ENCODE data around the gene KLK13. TPM values are rescaled to one million over a fixed set of nuclear protein-coding genes. Genes with fewer than 3 reads are reported as not detected.

The KLK13 gene
- polyA plus RNA-seq, 3 donors: not detected

DNA sequence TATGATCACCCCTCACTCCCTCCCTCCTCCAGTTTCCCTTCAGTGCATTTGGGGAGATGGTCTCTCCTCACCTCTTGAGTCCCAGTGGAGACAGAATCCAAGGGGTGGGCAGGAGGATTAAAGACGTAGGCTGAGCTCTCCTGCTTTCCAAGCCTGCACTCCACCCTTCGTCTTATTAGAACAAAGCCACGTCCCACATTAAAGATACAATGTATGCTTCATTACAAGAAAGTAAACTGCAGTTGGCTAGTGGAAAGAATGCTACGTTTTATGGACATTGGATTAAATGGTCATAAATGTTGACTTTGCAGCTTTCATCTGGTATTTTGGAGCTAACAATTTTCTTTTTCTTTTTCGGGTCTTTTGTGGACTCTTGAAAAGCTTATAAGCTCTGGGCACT lies 37.0 kb downstream of the KLK13 start:
- peaks cover 0 to 5% (median 0%) of the 10 kb centered on the region in 7 donors for H3K9me3 Mint-ChIP-seq
- WGBS (ENCODE audit: insufficient coverage): 83% methylated on average over 1 of the region's 5 CpGs
- no peaks in the 10 kb centered on the region for H3K36me3 Mint-ChIP-seq
- Histone ChIP-seq H3K4me2 (replicated peaks; ENCODE audit: extremely low read depth, low read length, poor library complexity, severe bottlenecking) (no peak overlapping the region), H3K9me3 (replicated peaks in 1 of 2; ENCODE audit: control insufficient read depth in 1 of 2, insufficient read depth in 1 of 2, low read length in 2 of 2) (no peaks in the 10 kb centered on the region), H3K4me3 (replicated peaks in 1 of 3; ENCODE audit: low read depth in 2 of 3, low read length in 3 of 3) (no peak overlapping the region), H3K79me2 (ENCODE audit: insufficient read depth, low read length) (no peaks in the 10 kb centered on the region), H3K9ac (ENCODE audit: insufficient read depth, low read length, poor library complexity, severe bottlenecking) (no peak overlapping the region), H3K36me3 (replicated peaks in 1 of 2; ENCODE audit: control insufficient read depth in 1 of 2, insufficient read depth in 2 of 2, low read length in 2 of 2) (no peaks in the 10 kb centered on the region), H3K27me3 (ENCODE audit: control insufficient read depth in 2 of 2, insufficient read depth in 2 of 2, low read length in 2 of 2) (peaks cover 0 to 3% of the 10 kb centered on the region in 2 donors), H3K4me1 (ENCODE audit: control insufficient read depth in 1 of 2, insufficient read depth in 2 of 2, low read length in 2 of 2) (no peaks in the 10 kb centered on the region), H4K20me1 (ENCODE audit: insufficient read depth, low read length) (no peaks in the 10 kb centered on the region), H3K27ac (ENCODE audit: low read depth in 1 of 2, low read length in 2 of 2) (no peak overlapping the region), H2AFZ (ENCODE audit: insufficient read depth, low read depth, low read length, poor library complexity, severe bottlenecking) (no peak overlapping the region)
- TF ChIP-seq, protein P1, sequence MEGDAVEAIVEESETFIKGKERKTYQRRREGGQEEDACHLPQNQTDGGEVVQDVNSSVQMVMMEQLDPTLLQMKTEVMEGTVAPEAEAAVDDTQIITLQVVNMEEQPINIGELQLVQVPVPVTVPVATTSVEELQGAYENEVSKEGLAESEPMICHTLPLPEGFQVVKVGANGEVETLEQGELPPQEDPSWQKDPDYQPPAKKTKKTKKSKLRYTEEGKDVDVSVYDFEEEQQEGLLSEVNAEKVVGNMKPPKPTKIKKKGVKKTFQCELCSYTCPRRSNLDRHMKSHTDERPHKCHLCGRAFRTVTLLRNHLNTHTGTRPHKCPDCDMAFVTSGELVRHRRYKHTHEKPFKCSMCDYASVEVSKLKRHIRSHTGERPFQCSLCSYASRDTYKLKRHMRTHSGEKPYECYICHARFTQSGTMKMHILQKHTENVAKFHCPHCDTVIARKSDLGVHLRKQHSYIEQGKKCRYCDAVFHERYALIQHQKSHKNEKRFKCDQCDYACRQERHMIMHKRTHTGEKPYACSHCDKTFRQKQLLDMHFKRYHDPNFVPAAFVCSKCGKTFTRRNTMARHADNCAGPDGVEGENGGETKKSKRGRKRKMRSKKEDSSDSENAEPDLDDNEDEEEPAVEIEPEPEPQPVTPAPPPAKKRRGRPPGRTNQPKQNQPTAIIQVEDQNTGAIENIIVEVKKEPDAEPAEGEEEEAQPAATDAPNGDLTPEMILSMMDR (IDR thresholded peaks at IDR 0.05): no peak
- H3K27ac Mint-ChIP-seq: no peak overlapping the region
- no peak overlapping the region for H3K4me3 Mint-ChIP-seq
- no peaks in the 10 kb centered on the region for H3K4me1 Mint-ChIP-seq
- intact Hi-C loops (cut with micrococcal nuclease): no loop called here
- DNase-seq: no peak
- peaks cover 15 to 39% (median 20%) of the 10 kb centered on the region in 3 donors for H3K27me3 Mint-ChIP-seq (ENCODE audit: low read depth in 3 of 3)

DNA sequence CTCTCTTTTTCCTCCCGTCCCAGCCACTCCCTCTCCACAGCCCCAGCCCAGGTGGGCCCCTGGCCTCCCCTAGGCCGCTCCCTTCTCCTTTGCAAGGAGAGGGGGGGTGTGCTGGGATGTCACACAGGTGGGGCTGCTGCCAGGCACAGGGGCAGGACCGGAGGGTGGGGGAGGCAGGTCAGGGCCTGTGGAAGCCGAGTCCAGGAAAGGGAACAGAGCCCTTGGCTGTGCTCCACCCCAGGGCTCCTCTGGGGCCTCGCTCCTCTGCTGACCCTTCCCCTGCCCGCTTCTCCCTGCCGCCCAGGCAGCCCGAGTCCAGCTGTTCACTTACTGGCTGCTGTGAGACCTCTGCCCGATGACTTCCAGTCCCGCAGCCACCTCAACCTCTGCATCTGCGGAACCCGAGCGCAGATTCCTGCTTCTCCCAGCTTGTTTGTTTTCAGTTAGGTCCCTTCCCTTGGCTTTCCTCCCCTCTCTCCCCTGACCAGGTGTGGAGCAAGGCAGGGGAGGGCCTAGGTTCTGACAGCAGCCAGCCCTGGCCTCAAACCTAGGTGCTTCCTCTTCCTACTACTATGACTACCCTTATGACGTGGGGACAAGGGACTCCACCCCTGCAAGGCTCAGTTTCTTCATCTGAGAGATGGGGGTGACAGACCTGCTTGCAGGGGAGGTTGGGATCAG lies 37.6 kb downstream of the KLK13 start:
- TF ChIP-seq, protein P1 (IDR thresholded peaks at IDR 0.05): no peak
- Mint-ChIP-seq H3K9me3 (peaks cover 0 to 5% (median 0%) of the 10 kb centered on the region in 7 donors), H3K27ac (no peak overlapping the region), H3K4me1 (no peaks in the 10 kb centered on the region), H3K4me3 (no peak overlapping the region), H3K27me3 (ENCODE audit: low read depth in 3 of 3) (peaks cover 18 to 44% (median 24%) of the 10 kb centered on the region in 3 donors), H3K36me3 (no peaks in the 10 kb centered on the region)
- intact Hi-C loops (cut with micrococcal nuclease): no loop called here
- H3K36me3 ChIP-seq (replicated peaks in 1 of 2; ENCODE audit: control insufficient read depth in 1 of 2, insufficient read depth in 2 of 2, low read length in 2 of 2): no peaks in the 10 kb centered on the region
- H3K4me3 ChIP-seq (replicated peaks in 1 of 3; ENCODE audit: low read depth in 2 of 3, low read length in 3 of 3): no peak overlapping the region
- WGBS (ENCODE audit: insufficient coverage): 67% methylated on average over 10 of the region's 14 CpGs
- no peak for DNase-seq
- H3K27ac ChIP-seq (ENCODE audit: low read depth in 1 of 2, low read length in 2 of 2): no peak overlapping the region
- peaks cover 0 to 5% of the 10 kb centered on the region in 2 donors for H3K27me3 ChIP-seq (ENCODE audit: control insufficient read depth in 2 of 2, insufficient read depth in 2 of 2, low read length in 2 of 2)
- no peak overlapping the region for H3K4me2 ChIP-seq (replicated peaks; ENCODE audit: extremely low read depth, low read length, poor library complexity, severe bottlenecking)
- no peak overlapping the region for H2AFZ ChIP-seq (ENCODE audit: insufficient read depth, low read depth, low read length, poor library complexity, severe bottlenecking)
- no peaks in the 10 kb centered on the region for H4K20me1 ChIP-seq (ENCODE audit: insufficient read depth, low read length)
- H3K79me2 ChIP-seq (ENCODE audit: insufficient read depth, low read length): no peaks in the 10 kb centered on the region
- H3K9me3 ChIP-seq (replicated peaks in 1 of 2; ENCODE audit: control insufficient read depth in 1 of 2, insufficient read depth in 1 of 2, low read length in 2 of 2): no peaks in the 10 kb centered on the region
- no peaks in the 10 kb centered on the region for H3K4me1 ChIP-seq (ENCODE audit: control insufficient read depth in 1 of 2, insufficient read depth in 2 of 2, low read length in 2 of 2)
- H3K9ac ChIP-seq (ENCODE audit: insufficient read depth, low read length, poor library complexity, severe bottlenecking): no peak overlapping the region
